Nephron progenitor cell (in vitro differentiated cells): ENCODE results near the gene GCN1.

Experiments
- DNase-seq: peaks from one replicate; pipeline ENCODE4 v3.0.0; 2021
- H3K27ac Mint-ChIP-seq: 2 replicates; pipeline ENCODE4 v1.8.0; 2021; ENCODE audit warnings: mild to moderate bottlenecking, moderate library complexity, mixed read lengths
- H3K27me3 Mint-ChIP-seq: 2 replicates; pipeline ENCODE4 v1.8.0; 2021; ENCODE audit warnings: mild to moderate bottlenecking, low read depth, mixed read lengths; ENCODE audit not compliant: poor library complexity
- H3K36me3 Mint-ChIP-seq: 2 replicates; pipeline ENCODE4 v1.8.0; 2021; ENCODE audit warnings: low read depth, mixed read lengths
- H3K4me1 Mint-ChIP-seq: 2 replicates; pipeline ENCODE4 v1.8.0; 2021; ENCODE audit warnings: mixed read lengths
- H3K4me3 Mint-ChIP-seq: 2 replicates; pipeline ENCODE4 v1.8.0; 2021; ENCODE audit warnings: mild to moderate bottlenecking, moderate library complexity, mixed read lengths
- H3K9me3 Mint-ChIP-seq: 2 replicates; pipeline ENCODE4 v1.8.0; 2021; ENCODE audit warnings: mild to moderate bottlenecking, moderate library complexity, mixed read lengths
- TF ChIP-seq, protein P1 (sequence below): fragments of 200-600 bp; sonication (generic); IDR thresholded peaks from 2 replicates; pipeline ENCODE4 v1.5.0; 2021; ENCODE audit warnings: antibody characterized with exemption

GCN1 gene

DNA sequence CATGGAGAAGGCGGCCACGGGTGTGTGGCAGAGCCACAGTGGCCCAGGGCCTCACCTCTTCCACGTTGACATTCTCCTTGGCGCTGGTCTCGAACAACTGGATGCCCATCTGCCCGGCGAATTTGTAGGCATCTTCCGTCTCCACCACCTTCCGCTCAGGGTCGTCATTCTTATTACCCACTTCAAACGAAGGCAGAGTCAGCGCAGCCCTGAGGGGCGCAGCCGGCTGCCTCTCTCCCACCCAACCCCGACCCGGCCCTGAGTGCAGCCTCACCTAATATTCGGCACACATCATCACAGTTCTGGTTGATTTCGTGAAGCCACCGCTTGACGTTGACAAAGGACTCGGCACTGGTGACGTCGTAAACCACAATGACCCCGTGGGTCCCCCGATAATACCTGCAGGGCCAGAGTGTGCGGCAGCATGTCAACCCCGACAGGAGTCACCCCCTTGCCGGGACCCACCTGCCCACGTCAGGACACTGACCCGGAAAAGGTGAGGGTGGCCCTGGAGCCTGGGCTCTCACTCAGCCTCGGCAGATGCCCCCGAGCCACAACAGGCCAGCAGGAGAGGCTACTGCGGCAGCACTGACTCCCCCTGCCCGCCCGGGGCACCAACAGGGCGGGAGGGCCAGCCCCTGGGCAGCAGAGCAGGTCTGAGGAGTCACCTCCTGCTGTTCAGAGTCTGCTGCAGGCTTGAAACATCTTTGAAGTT, 95.6 kb downstream of the GCN1 start:
- no peaks in the 10 kb centered on the region for H3K27me3 Mint-ChIP-seq
- peaks cover 53% of the 10 kb centered on the region for H3K4me1 Mint-ChIP-seq
- no peak overlapping the region for H3K27ac Mint-ChIP-seq
- TF ChIP-seq, protein P1, sequence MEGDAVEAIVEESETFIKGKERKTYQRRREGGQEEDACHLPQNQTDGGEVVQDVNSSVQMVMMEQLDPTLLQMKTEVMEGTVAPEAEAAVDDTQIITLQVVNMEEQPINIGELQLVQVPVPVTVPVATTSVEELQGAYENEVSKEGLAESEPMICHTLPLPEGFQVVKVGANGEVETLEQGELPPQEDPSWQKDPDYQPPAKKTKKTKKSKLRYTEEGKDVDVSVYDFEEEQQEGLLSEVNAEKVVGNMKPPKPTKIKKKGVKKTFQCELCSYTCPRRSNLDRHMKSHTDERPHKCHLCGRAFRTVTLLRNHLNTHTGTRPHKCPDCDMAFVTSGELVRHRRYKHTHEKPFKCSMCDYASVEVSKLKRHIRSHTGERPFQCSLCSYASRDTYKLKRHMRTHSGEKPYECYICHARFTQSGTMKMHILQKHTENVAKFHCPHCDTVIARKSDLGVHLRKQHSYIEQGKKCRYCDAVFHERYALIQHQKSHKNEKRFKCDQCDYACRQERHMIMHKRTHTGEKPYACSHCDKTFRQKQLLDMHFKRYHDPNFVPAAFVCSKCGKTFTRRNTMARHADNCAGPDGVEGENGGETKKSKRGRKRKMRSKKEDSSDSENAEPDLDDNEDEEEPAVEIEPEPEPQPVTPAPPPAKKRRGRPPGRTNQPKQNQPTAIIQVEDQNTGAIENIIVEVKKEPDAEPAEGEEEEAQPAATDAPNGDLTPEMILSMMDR, result no peak
- H3K9me3 Mint-ChIP-seq, result no peaks in the 10 kb centered on the region
- DNase-seq, result no peak
- H3K36me3 Mint-ChIP-seq, result peaks cover 20% of the 10 kb centered on the region
- H3K4me3 Mint-ChIP-seq, result no peak overlapping the region

DNA sequence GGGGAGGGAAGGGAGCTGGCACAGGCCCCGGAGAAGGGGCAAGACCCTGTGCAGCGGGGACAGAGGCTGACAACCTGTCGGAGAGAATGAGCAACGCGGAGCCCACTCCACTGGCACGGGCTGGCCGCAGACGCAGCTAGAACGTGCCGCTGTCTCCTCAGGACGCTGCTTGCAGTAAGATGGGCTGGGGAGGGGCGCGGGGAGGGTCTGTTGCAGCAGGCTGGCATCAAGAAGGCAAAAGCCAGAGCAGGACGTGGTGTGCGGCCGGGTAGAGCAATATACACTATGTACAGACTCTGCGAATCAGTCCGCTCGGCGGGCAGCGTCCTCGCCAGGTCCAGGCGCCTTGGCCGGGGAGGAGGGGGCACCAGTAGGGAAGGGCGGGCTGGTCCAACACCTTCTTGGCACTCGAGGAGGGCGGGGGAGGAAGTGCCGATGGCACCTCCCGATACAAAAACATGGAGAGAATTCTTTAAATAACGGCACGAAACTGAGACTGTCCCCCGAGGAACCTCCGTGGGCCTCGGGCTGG, 97.8 kb downstream of the GCN1 start:
- no peak for DNase-seq
- H3K36me3 Mint-ChIP-seq, result peaks cover 16% of the 10 kb centered on the region
- H3K4me1 Mint-ChIP-seq, result peaks cover 64% of the 10 kb centered on the region
- H3K9me3 Mint-ChIP-seq, result no peaks in the 10 kb centered on the region
- H3K4me3 Mint-ChIP-seq, result no peak overlapping the region
- TF ChIP-seq, protein P1, result no peak
- H3K27ac Mint-ChIP-seq, result peak overlapping the region; percentile 96
- no peaks in the 10 kb centered on the region for H3K27me3 Mint-ChIP-seq

GRCh38 chr12:120095736-120096135, 98.8 kb downstream of the GCN1 start:
- Mint-ChIP-seq H3K27ac (peak overlapping the region; percentile 96), H3K4me1 (peaks cover 65% of the 10 kb centered on the region), H3K36me3 (peaks cover 16% of the 10 kb centered on the region), H3K9me3 (no peaks in the 10 kb centered on the region), H3K27me3 (no peaks in the 10 kb centered on the region), H3K4me3 (peak overlapping the region; percentile 15)
- peak; percentile 54 for DNase-seq
- TF ChIP-seq, protein P1, result no peak

- H3K27ac Mint-ChIP-seq, result peak overlapping the region; percentile 96
- TF ChIP-seq, protein P1, result no peak
Measured at GRCh38 chr12:120095331-120095730, 99.2 kb downstream of the GCN1 start.

DNA sequence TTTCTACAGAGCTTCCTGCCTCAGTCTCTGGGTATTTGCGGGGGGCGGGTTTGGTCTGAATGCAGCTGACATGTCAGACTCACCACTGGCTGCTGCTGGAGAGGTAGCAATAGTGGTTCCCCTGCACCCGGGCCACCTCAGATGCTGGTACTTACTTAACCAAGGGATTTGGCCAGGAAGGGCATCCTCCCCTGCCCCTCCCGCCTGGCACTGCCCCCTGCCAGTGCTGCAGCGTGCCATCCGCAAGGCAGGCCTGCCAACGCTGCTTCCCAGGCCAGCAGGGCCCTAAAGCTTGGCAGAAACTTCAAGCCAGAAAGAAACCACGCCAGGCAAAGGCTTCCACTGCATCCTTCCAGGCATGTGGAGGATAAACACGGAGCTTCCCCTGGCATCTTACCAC, 100.0 kb downstream of the GCN1 start:
- H3K27ac Mint-ChIP-seq, result no peak overlapping the region
- H3K36me3 Mint-ChIP-seq, result peaks cover 16% of the 10 kb centered on the region
- H3K27me3 Mint-ChIP-seq, result no peaks in the 10 kb centered on the region
- H3K9me3 Mint-ChIP-seq, result no peaks in the 10 kb centered on the region
- H3K4me3 Mint-ChIP-seq, result no peak overlapping the region
- TF ChIP-seq, protein P1, result no peak
- peaks cover 65% of the 10 kb centered on the region for H3K4me1 Mint-ChIP-seq
- no peak for DNase-seq

More at GRCh38 chr12:120095331-120095730, 99.2 kb downstream of the GCN1 start:
- Mint-ChIP-seq H3K4me3 (peak overlapping the region; percentile 15), H3K9me3 (no peaks in the 10 kb centered on the region), H3K27me3 (no peaks in the 10 kb centered on the region), H3K4me1 (peaks cover 65% of the 10 kb centered on the region), H3K36me3 (peaks cover 16% of the 10 kb centered on the region)
- no peak for DNase-seq
